Liver (tissue), 3 donors: ENCODE results near the gene C21orf58.

Experiments
- CTCF ChIP-seq: fragments of 150-350 bp; IDR thresholded peaks from 2 replicates; pipeline ENCODE4 v1.5.1; 2017; ENCODE audit warnings: improper control_type of control experiment, low read depth, low read length; ENCODE audit not compliant: missing input control
- MAX ChIP-seq: IDR thresholded peaks from 2 replicates; pipeline ENCODE4 v1.6.1; 2016; ENCODE audit warnings: antibody characterized with exemption
- RAD21 ChIP-seq, 2 donors: IDR thresholded peaks; 2 replicates each; pipeline ENCODE4 v1.6.1; 2016; ENCODE audit warnings: antibody characterized with exemption in 2 of 2, mild to moderate bottlenecking in 2 of 2
- donor health status: healthy.
- donor health status: healthy.

- TF ChIP-seq MAX (no peak), CTCF (no peak), RAD21 (IDR thresholded peaks at IDR 0.05) (no peak)
Measured at GRCh38 chr21:46352164-46352515, 28.5 kb upstream of the C21orf58 start.
